MM.1S (cell line): ENCODE data around the gene MAGOH.

Experiments used
- DNase-seq: peaks from one replicate; pipeline ENCODE4 v3.0.0-alpha.2; 2015
- H2AFZ ChIP-seq: fragments of 300-600 bp; sonication (generic); 2 replicates; pipeline ENCODE4 v1.6.0; 2016; ENCODE audit warnings: antibody characterized with exemption, low read length
- H3F3A ChIP-seq: fragments of 300-600 bp; sonication (generic); 2 replicates; pipeline ENCODE4 v1.6.1; 2016; ENCODE audit warnings: mild to moderate bottlenecking, antibody characterized with exemption, low read length, moderate library complexity, mixed read lengths; ENCODE audit not compliant: insufficient read depth
- H3K27ac ChIP-seq: fragments of 300-600 bp; sonication (generic); 2 replicates; pipeline ENCODE4 v1.5.1; 2016; ENCODE audit warnings: mild to moderate bottlenecking, low read length
- H3K27me3 ChIP-seq: fragments of 300-600 bp; sonication (generic); replicated peaks from 2 replicates; pipeline ENCODE4 v1.6.0; 2016; ENCODE audit warnings: low read length; ENCODE audit not compliant: insufficient read depth
- H3K36me3 ChIP-seq: fragments of 300-600 bp; sonication (generic); replicated peaks from 2 replicates; pipeline ENCODE4 v1.6.1; 2016; ENCODE audit warnings: mild to moderate bottlenecking, low read length, mixed read lengths; ENCODE audit not compliant: insufficient read depth
- H3K4me1 ChIP-seq: fragments of 300-600 bp; sonication (generic); 2 replicates; pipeline ENCODE4 v1.6.1; 2016; ENCODE audit warnings: low read length, mixed read lengths
- H3K4me2 ChIP-seq: fragments of 300-600 bp; sonication (generic); 2 replicates; pipeline ENCODE4 v1.6.0; 2016; ENCODE audit warnings: low read depth, low read length
- H3K4me3 ChIP-seq: fragments of 300-600 bp; sonication (generic); 2 replicates; pipeline ENCODE4 v1.5.1; 2016; ENCODE audit warnings: low read length, mixed read lengths
- H3K79me2 ChIP-seq: fragments of 300-600 bp; sonication (generic); 2 replicates; pipeline ENCODE4 v1.6.1; 2016; ENCODE audit warnings: mixed run types, low read length, mixed read lengths
- H3K9ac ChIP-seq: fragments of 300-600 bp; sonication (generic); 2 replicates; pipeline ENCODE4 v1.6.1; 2016; ENCODE audit warnings: low read length, mixed read lengths
- H3K9me2 ChIP-seq: fragments of 300-600 bp; sonication (generic); replicated peaks from 2 replicates; pipeline ENCODE4 v1.6.1; 2016; ENCODE audit warnings: mild to moderate bottlenecking, low read length, mixed read lengths; ENCODE audit not compliant: insufficient read depth
- H3K9me3 ChIP-seq: fragments of 300-600 bp; sonication (generic); replicated peaks from 2 replicates; pipeline ENCODE4 v1.6.1; 2016; ENCODE audit warnings: mild to moderate bottlenecking, low read length, mixed read lengths; ENCODE audit not compliant: insufficient read depth
- H4K20me1 ChIP-seq: fragments of 300-600 bp; sonication (generic); 2 replicates; pipeline ENCODE4 v1.6.1; 2016; ENCODE audit warnings: mild to moderate bottlenecking, low read length, moderate library complexity, mixed read lengths; ENCODE audit not compliant: insufficient read depth
- EZH2 ChIP-seq: fragments of 300-600 bp; sonication (generic); optimal IDR thresholded peaks from 2 replicates; pipeline ENCODE3; 2017; ENCODE audit warnings: low read depth, mild to moderate bottlenecking, antibody characterized with exemption, low read length, mixed read lengths
- EZH2phosphoT487 ChIP-seq: fragments of 300-600 bp; sonication (generic); IDR thresholded peaks from 2 replicates; pipeline ENCODE4 v1.6.1; 2018; ENCODE audit warnings: antibody characterized with exemption, low read length
- TF ChIP-seq, protein P1 (sequence below): fragments of 300-600 bp; sonication (generic); IDR thresholded peaks from 2 replicates; pipeline ENCODE4 v1.5.1; 2016; ENCODE audit warnings: antibody characterized with exemption, low read length, mixed read lengths

MAGOH gene

DNA sequence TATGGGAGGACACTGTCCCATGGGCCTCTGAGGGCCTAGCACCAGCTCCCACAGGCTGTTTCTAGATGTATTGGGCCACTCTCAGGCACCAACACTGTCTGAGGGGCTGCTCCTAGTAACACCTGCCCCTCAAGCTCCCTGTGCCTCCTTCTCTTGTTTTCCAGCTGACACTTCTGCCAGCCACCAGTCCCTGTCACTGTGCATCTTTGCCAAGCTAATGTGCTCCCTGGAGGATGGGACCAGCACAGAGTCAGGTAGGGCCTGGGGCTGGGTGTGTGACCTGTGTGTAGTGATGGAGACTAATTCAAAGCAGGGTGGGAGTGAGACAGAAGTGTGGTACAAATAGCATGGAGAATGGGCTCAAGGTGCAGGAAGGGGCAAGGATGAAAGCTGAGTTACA, 29.4 kb upstream of the MAGOH start:
- H4K20me1 ChIP-seq: no peaks in the 10 kb centered on the region
- H3K36me3 ChIP-seq: no peaks in the 10 kb centered on the region; the same call in 1 of the 2 replicates
- H3K27ac ChIP-seq: no peak overlapping the region
- H3K4me2 ChIP-seq: no peak overlapping the region
- H3K9me3 ChIP-seq: no peaks in the 10 kb centered on the region
- TF ChIP-seq EZH2 (no peak), EZH2phosphoT487 (no peak)
- TF ChIP-seq, protein P1, sequence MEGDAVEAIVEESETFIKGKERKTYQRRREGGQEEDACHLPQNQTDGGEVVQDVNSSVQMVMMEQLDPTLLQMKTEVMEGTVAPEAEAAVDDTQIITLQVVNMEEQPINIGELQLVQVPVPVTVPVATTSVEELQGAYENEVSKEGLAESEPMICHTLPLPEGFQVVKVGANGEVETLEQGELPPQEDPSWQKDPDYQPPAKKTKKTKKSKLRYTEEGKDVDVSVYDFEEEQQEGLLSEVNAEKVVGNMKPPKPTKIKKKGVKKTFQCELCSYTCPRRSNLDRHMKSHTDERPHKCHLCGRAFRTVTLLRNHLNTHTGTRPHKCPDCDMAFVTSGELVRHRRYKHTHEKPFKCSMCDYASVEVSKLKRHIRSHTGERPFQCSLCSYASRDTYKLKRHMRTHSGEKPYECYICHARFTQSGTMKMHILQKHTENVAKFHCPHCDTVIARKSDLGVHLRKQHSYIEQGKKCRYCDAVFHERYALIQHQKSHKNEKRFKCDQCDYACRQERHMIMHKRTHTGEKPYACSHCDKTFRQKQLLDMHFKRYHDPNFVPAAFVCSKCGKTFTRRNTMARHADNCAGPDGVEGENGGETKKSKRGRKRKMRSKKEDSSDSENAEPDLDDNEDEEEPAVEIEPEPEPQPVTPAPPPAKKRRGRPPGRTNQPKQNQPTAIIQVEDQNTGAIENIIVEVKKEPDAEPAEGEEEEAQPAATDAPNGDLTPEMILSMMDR: no peak
- no peaks in the 10 kb centered on the region for H3K9me2 ChIP-seq
- H2AFZ ChIP-seq: no peak overlapping the region
- no peaks in the 10 kb centered on the region for H3K27me3 ChIP-seq
- H3K79me2 ChIP-seq: no peaks in the 10 kb centered on the region
- H3K9ac ChIP-seq: no peak overlapping the region
- no peak overlapping the region for H3K4me3 ChIP-seq
- H3F3A ChIP-seq: no peaks in the 10 kb centered on the region
- no peak for DNase-seq
- peaks cover 9% of the 10 kb centered on the region; the same call in 1 of the 2 replicates for H3K4me1 ChIP-seq

DNA sequence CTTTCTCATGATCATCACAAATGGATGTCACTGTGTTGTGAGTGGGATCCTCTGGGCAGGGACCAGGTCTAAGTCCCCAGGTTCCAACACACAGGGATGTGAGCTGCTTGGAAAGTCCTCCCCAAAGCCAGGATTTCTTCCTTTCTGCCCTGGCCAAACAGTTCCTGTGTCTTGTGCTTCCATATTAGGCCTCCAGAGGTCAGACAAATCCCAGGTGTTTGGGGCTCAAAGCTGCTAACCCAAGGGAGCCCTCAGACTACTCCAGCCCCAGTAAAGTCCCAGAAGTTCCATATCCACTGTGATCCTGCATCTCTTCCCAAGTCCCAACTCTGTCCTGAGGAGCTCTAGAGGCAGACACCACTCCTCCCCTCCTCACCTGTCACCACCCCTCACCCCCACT, 27.7 kb upstream of the MAGOH start:
- no peak overlapping the region for H3K4me3 ChIP-seq
- no peak overlapping the region for H3K27ac ChIP-seq
- H4K20me1 ChIP-seq: no peaks in the 10 kb centered on the region
- no peak for DNase-seq
- no peaks in the 10 kb centered on the region for H3K9me3 ChIP-seq
- peaks cover 26% of the 10 kb centered on the region for H3K4me1 ChIP-seq
- H3K4me2 ChIP-seq: no peak overlapping the region
- H3K9ac ChIP-seq: no peak overlapping the region
- H3K79me2 ChIP-seq: no peaks in the 10 kb centered on the region
- no peak overlapping the region for H2AFZ ChIP-seq
- H3K9me2 ChIP-seq: no peaks in the 10 kb centered on the region
- H3K36me3 ChIP-seq: no peaks in the 10 kb centered on the region; the same call in 1 of the 2 replicates
- peaks cover 7% of the 10 kb centered on the region for H3F3A ChIP-seq
- TF ChIP-seq, protein P1: peak; percentile 20; the same call in 1 of the 2 replicates
- no peak for TF ChIP-seq EZH2
- no peaks in the 10 kb centered on the region for H3K27me3 ChIP-seq

DNA sequence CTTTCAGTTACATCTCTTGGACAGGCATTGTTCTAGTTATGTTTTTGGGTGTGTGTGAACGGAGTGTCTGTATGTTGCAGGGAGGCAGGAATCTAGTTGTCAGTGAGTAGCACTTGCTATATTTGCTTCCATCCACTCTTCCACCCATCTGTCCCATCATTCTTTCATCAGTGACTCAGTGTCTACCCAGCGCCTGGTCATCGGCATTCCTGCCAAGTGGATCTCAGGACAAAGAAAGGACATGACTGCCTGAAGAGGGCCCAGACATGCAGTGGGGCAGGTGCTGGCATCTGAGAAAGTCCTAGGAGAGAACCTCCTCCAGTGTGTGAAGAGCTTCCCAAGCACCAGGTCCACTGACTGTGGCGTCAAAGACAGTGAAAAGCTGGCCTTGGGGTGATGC, 27.3 kb upstream of the MAGOH start:
- H3K27me3 ChIP-seq: no peaks in the 10 kb centered on the region
- no peaks in the 10 kb centered on the region for H3K9me3 ChIP-seq
- H2AFZ ChIP-seq: no peak overlapping the region
- H3K79me2 ChIP-seq: no peaks in the 10 kb centered on the region
- DNase-seq: no peak
- H3K9ac ChIP-seq: no peak overlapping the region
- peaks cover 31% of the 10 kb centered on the region for H3K4me1 ChIP-seq
- no peak for TF ChIP-seq EZH2phosphoT487
- no peak for TF ChIP-seq EZH2
- TF ChIP-seq, protein P1: no peak
- H4K20me1 ChIP-seq: no peaks in the 10 kb centered on the region
- H3K4me3 ChIP-seq: no peak overlapping the region
- no peaks in the 10 kb centered on the region; the same call in 1 of the 2 replicates for H3K36me3 ChIP-seq
- H3F3A ChIP-seq: peaks cover 11% of the 10 kb centered on the region
- H3K4me2 ChIP-seq: no peak overlapping the region
- H3K9me2 ChIP-seq: no peaks in the 10 kb centered on the region
- H3K27ac ChIP-seq: no peak overlapping the region
